22Rv1 (cell line): ENCODE results near the gene STOX1.

Source experiments
- CTCF ChIP-seq: fragments of 450-650 bp; IDR thresholded peaks from 2 replicates; pipeline ENCODE4 v1.5.1; 2017; ENCODE audit warnings: mild to moderate bottlenecking
- ZFX ChIP-seq: fragments of 450-650 bp; IDR thresholded peaks from 2 replicates; pipeline ENCODE4 v1.6.1; 2017; ENCODE audit warnings: antibody characterized with exemption, borderline replicate concordance

GRCh38 chr10:68831961-68832455, 4.7 kb downstream of the STOX1 start:
- TF ChIP-seq CTCF: no peak
- no peak for TF ChIP-seq ZFX
